ENCODE measurements around the gene ADNP2.

ADNP2 gene

DNA sequence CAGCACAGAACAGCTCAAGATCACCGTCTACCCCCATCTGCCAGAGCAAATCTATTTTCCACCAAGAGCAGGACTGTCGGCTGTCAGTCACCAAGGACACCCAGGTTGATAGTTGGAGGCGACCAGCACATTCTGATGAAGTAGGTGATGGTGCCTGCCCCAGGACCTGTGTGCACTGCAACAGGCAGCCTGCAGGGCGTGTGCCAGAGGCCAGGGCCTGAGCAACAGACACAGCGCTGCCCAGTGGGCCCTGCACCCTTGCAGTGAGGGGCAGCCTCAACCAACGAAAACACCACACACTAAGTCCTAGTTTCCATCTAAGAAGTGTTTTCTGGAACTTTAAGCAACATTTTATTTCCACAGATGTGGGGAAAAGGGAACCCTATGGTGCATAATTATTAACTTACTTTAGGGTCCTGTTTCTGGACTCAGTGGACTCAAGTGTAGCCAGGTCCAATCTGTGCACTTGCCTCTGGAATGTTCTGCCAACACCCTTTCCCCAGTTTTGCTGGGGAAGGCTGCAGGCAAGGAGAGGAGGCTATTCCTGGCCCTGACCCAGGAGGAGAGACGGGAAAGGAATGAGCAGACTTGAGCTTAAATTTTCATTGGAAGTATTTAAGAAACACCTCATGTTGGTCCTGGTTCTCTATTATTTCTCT lies 61.5 kb downstream of the ADNP2 start:
- DNase-seq (ENCODE audit: low read depth in 2 of 2), result no peak

DNA sequence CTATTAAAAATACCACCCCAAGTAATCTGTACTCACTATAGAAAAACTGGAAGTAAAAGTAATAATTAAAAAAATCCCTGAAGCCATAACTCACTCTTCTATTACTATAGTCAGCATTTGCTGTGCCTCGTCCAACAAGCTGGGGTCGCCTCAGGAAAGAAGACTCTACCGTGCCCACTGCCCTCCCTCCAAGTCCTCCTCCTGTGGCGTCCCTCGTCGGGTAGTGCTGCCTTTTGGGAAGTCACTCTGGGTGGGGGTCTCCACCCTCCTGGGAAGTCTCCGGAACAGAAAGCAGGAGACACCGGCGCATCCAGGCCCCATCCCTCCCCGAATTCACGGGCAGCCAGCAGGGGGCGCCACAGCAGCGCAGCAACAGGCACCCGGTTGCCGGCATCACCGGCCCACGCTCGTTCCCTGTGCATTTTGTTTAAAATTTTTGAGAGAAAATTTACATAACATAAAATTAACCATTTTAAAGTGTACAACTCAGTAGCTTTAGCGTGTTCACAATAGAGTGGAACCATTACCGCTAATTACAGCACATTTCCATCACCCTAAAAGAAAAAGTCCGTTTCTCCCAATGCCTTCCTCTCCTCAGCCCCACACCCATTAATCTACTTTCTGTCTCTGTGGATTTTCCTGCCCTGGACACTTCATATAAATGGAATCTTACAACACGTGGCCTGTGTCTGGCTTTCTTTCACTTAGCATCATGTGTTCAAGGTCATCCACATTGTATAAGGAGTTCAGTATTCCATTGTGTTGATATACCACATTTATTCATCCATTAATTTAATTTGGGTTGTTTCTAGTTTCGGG lies 62.2 kb downstream of the ADNP2 start:
- no peak for DNase-seq (ENCODE audit: low read depth in 2 of 2)

DNA sequence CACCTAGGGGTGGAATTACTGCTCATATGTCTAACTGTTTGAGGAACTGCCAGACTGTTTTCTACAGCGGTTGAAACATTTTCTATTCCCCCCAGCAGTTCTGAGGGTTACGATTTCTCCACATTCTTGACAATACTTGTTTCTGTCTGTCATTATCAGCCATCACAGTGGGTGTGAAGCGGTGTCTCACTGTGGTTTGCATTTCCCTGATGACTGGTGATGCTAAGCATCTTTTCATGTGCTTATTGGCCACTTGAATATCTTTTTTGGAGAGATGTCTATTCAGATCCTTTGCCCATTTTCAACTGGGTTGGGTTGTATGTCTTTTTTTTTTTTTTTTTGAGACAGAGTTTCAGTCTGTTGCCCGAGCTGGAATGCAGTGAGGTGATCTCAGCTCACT lies 63.0 kb downstream of the ADNP2 start:
- DNase-seq (ENCODE audit: low read depth in 2 of 2), result no peak

DNA sequence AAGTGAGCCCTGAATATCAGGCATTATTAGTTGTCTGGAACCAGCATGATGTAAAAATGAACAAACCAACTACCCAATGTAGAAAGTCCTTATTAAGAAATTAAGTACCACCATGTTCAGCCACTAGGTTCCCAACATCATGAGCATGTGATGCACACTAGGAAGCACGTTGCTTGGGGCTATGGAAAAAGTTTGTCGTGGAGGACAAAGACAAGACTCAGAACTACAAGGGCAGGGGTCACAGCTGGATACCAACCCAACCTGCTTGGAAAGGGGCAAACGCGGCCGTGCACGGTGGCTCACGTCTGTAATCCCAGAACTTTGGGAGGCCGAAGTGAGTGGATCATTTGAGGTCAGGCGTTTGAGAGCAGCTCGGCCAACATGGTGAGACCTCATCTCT lies 64.0 kb downstream of the ADNP2 start:
- DNase-seq (ENCODE audit: low read depth in 2 of 2), result no peak

DNA sequence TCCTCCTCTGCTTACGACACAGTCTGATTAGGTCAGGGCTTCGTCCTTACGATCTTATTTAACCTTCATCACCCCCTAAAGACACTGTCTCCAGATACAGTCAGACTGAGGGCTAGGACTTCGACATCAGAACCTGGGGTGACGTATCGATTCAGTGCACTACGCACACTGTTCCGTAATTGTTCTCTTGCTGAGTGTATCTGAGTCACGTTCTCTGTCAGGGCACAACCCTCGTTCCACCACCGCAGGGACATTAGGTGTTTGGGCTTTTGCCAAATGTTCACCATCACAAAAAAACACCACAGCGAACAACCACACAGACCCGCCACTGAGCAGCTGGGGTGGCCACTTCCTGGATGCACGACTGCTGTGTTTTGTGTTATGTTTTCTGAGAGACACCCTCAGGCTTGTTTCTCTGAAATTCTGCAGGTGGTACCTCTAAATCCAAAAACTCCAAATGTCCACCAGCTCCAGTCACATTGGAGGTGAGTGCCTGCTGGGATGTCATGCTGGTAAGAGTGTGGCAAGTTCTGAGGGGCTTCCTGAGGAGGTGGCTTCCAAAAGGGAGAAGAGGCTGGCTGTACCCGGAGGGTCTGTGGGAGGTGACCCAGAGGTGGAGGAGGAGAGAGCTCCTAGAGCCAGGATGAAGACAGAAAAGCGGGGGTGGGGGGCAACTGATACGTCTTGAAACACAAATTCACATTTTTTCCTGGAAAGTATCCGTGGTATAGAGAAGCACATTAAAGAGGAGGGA lies 66.6 kb downstream of the ADNP2 start:
- DNase-seq (ENCODE audit: low read depth in 2 of 2), result no peak

DNA sequence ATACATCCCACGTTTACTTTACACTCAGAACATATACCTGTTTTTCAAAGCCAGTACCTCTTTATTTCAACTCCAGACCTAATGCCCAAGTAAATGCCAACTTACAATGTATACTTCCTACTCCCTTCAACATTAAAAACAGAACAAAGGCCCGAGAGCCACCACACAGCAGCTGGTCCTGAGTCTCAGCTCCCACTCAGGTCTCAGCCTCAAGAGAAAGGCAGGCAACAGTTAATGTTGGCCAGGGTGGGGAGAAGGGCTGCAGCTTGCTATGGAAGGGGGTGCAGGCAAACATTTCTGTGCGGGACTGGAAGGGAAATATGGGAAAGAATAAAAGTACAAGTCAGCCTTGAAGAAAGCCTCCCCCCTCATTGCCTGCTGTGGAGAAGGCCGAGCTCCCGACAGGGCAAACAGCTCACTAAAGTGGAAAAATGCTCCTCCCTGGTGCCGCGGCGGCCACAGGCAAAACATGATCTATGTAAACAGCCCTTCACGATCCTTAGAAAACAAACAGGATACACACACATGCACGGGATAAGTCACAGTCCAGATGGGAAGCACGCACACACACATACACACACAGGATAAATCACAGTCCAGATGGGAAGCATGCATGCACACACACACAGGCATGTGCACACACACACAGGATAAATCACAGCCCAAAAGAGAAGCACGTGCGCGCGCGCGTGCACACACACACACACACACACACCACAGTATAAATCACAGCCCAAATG lies 67.4 kb downstream of the ADNP2 start:
- peak in 1 of 2 experiments; percentile 20 for DNase-seq (ENCODE audit: low read depth in 2 of 2)

DNA sequence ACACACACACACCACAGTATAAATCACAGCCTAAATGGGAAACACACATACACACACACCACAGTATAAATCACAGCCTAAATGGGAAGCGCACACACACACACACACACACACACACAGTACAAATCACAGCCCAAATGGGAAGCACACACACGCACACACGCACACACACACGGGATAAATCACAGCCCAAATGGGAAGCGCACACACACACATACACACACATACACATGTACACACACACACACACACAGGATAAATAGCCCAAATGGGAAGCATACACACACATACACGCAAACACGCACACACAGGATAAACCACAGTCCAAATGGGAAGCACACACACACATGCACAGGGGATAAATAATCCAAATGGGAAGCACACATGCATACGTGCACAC lies 68.1 kb downstream of the ADNP2 start:
- DNase-seq (ENCODE audit: low read depth in 2 of 2), result no peak

DNA sequence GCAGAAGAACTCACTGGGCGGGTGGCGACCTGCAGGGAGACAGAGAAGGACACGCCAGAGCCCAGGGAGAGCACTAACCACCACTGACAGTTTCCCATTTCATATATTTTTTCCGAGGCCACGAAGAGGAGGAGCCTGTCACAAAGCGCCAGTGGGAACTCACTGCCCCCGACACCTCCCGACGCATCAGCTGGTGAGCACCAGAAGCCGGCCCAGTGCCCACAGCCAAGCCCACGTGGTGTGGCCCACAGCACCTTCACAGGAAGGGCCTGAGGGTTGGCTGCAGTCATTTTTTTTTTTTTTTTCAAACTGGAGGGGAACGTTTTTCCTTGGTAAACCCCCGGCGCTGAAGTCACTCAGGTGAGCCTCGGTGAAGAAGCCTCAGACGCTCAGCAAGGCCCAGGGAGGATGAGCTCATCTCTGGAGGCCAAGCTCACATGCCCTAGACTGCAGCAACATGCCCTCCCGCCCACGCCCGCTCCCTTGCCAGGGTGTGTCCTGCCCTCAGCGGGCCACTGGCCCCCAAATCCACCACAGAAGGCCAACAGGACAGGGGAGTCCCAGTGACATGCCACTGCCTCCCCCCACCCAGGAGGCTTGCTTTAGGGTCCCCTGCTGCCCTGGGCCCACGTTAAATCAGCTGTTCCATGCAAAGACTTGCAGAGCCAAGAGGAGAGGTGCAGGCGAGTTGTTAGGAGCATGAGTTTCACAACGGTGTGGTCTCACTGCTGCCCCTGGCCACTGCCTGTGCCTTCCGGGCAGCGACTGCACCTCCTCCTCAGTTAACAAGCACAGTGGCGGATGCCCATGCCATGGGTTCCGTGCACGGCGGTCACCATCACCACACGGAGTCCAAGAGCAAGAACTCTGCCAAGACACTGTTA lies 70.1 kb downstream of the ADNP2 start:
- no peak for DNase-seq (ENCODE audit: low read depth in 2 of 2)

DNA sequence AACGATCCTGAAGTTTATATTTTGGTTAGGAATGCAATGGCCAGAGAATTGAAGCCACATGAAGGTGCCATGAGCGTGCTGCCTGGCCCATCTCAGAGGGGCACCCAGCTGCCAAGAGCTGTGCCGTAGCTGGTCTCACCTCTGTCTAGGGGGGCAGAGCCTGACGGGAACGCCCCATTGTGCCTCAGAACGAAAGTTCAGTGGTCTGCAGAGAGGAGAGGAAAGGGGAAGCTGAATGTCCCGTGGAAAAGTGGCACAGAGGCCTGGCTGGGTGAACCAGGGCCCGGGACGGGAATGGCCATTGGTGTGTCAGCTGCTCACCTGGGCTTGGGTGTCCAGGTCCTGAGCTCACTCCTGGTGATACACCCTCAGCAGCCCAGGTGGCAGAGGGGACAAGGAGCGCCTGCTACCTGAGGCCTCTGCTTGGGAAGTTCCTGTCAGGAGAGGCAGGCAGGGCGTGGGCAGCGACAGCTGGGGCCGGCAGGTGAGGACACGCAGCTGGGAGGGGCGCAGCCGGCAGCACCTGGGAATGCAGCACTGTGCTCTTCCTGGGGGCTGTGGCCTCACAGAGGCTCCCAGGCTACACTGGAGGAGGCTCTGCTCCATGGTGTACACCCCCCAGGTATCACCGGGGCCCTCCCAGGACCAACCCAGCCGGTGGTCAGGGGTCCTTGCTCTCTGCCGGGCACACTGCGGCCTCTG lies 70.9 kb downstream of the ADNP2 start:
- no peak for DNase-seq (ENCODE audit: low read depth in 2 of 2)

DNA sequence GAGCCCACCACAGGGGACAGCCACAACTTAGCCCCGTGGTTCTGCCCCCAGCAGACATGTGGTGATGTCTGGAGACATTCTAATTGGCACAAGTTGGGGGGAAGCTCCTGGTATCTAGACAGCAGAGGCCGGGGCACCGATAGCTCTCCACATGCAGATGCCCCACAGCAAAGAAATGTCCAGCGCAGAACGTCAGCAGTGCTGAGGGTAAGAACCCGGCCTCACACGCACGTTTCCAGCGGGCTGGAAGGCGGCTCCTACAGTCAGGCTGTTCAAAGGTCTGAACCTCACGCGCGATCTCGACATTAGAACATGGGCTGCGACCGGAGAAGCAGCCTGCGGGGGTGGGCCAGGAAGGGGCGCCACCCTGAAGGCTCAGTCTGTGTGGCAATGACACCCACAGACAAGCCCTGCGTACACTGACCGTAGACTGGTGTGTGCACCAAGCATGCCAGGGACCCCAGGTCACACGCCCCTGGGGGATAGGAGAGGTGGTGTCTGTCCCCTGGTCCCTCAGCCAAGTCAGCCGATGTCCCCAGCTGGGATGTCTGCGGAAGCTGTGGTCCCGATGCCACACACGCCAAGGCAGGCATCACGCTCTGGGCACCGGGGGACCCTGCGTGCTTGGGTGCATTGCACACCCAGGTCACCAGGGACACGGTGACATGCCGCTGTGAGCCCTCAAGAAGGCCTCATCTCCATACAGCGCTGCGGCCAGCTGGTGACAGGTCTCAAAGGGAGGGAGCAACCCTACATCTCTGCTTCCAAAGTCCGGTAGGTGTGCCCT lies 71.9 kb downstream of the ADNP2 start:
- DNase-seq (ENCODE audit: low read depth in 2 of 2), result no peak

DNA sequence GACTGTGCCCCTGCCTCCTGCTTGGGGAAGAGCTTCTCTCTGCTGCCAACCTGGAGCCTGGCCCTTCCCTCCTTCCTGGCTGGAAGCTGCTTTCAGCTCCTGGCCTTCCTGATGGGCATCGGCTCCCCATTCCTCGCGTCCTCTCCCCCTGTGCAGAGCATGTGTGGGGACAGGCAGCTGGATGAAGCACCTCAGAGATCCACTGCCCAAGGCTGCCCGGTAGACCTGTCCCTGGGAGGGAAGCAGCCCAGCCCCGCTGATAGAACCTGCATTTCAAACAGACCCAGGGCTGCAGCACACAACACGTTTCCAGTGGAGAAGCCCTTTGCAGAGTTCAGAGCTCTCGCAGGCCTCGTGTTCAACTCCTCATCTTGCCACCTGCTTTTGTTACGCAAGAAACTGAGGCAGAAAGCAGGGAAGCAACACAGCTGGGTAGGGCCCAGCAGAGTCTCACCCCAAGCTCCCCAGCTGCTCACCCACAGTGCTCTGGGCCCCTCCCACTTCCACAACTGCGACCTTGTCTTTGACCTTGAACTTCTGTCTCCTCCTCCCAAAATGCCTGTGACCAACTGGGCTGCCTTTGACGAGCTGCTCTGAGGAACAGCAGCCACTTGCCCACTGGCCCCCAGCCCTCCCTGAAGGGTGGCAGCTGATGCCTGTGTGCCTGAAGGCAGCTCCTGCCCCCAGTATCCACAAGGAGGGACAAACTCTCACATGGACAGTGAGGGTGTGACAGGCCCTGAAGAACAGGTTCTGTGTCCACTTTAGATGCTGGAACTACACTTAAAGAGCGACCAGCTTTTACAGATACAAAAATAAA lies 72.8 kb downstream of the ADNP2 start:
- DNase-seq (ENCODE audit: low read depth in 2 of 2), result no peak

DNA sequence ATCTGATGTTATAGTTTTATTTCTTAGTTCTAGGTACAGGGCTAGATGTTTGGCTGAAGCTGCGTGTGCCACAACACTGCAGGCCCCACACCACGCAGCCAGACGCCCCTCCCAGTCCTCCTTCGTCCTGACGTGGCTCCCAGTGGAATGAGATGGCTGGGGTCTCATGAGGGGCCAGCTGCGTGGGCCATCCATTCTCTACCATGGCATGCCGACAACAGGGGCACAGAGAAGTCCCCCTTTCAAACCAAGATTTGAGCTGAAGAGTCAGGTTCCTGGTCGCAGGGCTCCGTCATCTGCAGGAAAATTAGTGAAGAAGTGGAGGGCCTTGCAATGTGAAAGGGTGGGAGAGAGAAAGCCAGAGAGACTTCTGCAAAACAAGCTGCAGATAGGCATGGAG lies 73.8 kb downstream of the ADNP2 start:
- DNase-seq (ENCODE audit: low read depth in 2 of 2), result no peak

DNA sequence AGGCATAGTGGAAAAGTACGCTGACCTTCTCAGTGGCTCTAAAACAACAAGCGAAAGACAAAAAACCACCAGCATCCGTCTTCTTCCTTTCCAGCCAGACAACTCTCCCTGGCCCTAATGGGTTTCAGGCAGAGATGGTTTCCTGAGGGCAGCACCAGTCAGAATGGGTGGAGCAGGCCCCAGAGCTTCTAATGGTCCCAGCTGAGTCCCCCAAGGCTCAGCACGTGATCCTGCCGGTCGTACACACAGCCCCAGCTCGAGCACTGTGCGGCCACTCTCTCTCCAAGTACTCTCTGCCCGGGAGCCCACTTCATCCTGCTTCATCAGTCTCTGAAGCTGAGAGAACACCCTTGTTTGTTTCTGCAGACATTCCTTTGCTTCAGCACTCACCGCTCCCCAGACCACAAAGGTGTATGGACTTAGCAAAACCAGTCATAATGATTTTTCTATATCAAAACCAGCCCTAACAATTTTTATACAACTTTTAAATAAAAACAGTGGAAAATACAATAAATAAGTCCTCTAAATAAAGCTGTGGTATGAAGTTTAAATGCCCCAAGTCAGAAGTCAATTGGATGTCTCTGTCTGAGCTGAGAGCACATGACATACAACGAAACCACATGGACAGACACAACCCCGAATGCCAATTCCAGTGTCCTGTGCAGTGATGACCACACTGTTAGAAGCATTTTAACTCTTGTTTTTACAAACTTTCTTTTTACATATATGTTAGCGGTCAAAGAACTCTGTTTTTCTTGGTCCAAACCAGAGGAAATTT lies 74.4 kb downstream of the ADNP2 start:
- no peak for DNase-seq (ENCODE audit: low read depth in 2 of 2)

DNA sequence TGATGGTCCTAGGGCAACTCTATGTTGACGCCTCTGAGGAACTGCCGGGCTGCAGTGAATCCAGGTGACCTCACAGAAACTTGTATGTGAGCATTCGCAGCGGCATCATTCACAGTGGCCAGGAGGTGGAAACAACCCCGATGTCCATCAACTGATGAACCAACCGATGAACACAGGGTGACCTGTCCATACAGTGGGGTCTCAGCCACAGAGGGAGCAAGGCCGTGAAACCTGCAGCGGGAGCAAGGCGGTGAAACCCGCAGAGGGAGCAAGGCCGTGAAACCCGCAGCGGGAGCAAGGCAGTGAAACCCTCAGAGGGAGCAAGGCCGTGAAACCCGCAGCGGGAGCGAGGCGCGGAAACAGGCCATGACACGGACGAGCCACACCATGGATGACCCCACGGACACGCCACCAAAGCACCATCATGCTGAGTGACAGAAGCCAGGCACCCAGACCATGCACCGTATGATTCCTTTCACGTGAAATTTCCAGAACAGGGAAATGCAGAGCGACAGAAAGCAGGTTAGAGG lies 75.2 kb downstream of the ADNP2 start:
- no peak for DNase-seq (ENCODE audit: low read depth in 2 of 2)

DNA sequence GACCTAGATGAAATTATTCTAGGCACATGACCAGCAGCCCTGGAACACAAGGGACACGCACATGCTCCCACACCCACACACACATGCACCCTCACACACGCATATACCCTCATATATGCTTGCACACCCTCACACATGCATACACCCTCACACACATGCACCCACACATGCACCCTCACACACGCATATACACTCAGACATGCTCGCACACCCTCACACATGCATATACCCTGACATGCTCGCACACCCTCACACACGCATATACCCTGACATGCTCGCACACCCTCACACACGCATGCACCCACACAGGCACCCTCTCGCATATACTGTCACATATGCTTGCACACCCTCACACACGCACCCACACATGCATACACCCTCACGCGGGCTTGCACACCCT lies 76.5 kb downstream of the ADNP2 start:
- DNase-seq (ENCODE audit: low read depth in 2 of 2), result no peak

DNA sequence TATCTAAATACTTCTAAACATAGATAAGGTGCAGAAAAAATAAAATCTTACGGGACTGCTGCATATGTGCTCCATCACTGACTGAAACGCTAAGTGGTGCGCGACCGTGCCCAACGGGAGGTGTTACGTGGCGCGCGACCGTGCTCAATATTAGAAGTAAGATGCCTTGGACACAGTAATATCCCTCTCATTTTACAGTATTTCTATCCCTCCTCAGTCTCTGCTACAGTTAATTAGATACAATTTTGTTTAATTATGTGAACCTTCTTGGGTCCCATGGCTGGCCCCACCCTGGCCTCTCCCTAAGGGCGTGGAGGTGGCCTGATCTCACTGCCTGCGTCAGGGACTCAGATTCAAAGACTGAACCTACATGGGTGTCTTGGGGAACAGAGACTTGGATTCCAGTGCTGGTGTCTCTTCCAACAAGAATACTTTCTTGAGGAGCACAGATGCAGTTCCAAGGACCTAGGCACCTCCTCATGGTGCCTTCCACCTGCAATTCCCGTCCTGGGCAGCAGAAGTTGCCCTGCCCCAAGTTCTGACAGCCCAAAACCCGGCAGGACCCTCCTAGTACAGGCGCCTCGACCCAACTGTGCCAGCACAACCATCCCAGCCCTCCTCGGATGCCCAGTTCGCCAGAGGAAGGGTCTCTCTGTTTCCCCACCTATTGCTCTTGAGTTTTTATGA lies 79.0 kb downstream of the ADNP2 start:
- no peak for DNase-seq (ENCODE audit: low read depth in 2 of 2)

All from fibroblast of skin of left biceps (primary cell).